Measurements from ENCODE around the gene STX3. TPM values are rescaled to one million over a fixed set of nuclear protein-coding genes. Genes with fewer than 3 reads are reported as not detected.

STX3 gene
- total and polyA plus RNA-seq, 2 of the 8 experiments (the other 6 are each of a cell fraction or from before 2014, with no cell fraction given), result 50.5 to 56.1 TPM

GRCh38 chr11:59770869-59771268, 15.7 kb downstream of the STX3 start:
- no peak overlapping the region for H3K27ac ChIP-seq (ENCODE audit: low read depth, low read length)
- no peak overlapping the region for H3K4me3 ChIP-seq (ENCODE audit: extremely low read depth in 1 of 4, insufficient read depth in 2 of 4, low read depth in 3 of 4, low read length in 4 of 4)
- peaks cover 7% of the 10 kb centered on the region; the same call in 1 of the 2 replicates for H3K23me2 ChIP-seq (ENCODE audit: low read depth, low read length)
- no peak overlapping the region for H3K4me2 ChIP-seq (ENCODE audit: insufficient read depth in 1 of 2, low read depth in 2 of 2, low read length in 2 of 2)
- DNase-seq (ENCODE audit: low read depth in 1 of 2, low spot score in 2 of 2) (no peak), FAIRE-seq (no peak)
- no peak overlapping the region for H3K4ac ChIP-seq (replicated peaks; ENCODE audit: insufficient read length, low read depth, low read length)
- H2BK20ac ChIP-seq (ENCODE audit: low read length), result no peak overlapping the region
- no peak overlapping the region for H4K91ac ChIP-seq (replicated peaks; ENCODE audit: insufficient read length, low read length)
- peaks cover 10 to 19% of the 10 kb centered on the region in 2 experiments for H4K20me1 ChIP-seq (replicated peaks in 1 of 2; ENCODE audit: control insufficient read depth in 1 of 2, insufficient read depth in 2 of 2, low read length in 2 of 2)
- ChIA-PET CTCF (ENCODE audit: partially characterized antibody) (interaction anchor here (0.9 to 2.3 kb wide), 2 partner anchors 15 to 16 kb away, joined by 3 to 7 read pairs; no protein-coding TSS in a partner anchor), POLR2A (ENCODE audit: partially characterized antibody) (interaction anchor here (0.9 to 1.1 kb wide), 2 partner anchors 11 to 15 kb away, joined by 3 to 5 read pairs; partner anchors contain the start of gene STX3)
- no peak overlapping the region for H3K18ac ChIP-seq (ENCODE audit: extremely low read depth, low read length)
- H4K5ac ChIP-seq (ENCODE audit: insufficient read length, low read depth, low read length), result no peak overlapping the region
- H3K56ac ChIP-seq (replicated peaks; ENCODE audit: insufficient read length, low read depth, low read length), result no peak overlapping the region
- H2AK5ac ChIP-seq (ENCODE audit: low read depth, low read length), result no peak overlapping the region
- H2BK5ac ChIP-seq (ENCODE audit: low read depth, low read length), result no peak overlapping the region
- no peak overlapping the region for H2BK120ac ChIP-seq (replicated peaks; ENCODE audit: low read depth, low read length)
- no peaks in the 10 kb centered on the region for H3K27me3 ChIP-seq (replicated peaks in 1 of 4; ENCODE audit: control insufficient read depth in 3 of 4, extremely low read depth in 1 of 4, insufficient read depth in 3 of 4, low read length in 3 of 4)
- H3K23ac ChIP-seq (ENCODE audit: insufficient read length), result no peak overlapping the region
- H3K36me3 ChIP-seq (ENCODE audit: control insufficient read depth in 2 of 4, insufficient read depth in 4 of 4, low read length in 3 of 4), result peaks cover 2 to 18% (median 9%) of the 10 kb centered on the region in 4 experiments; a peak in 5 of 8 replicates
- peaks cover 6 to 60% of the 10 kb centered on the region in 2 experiments for H3K79me2 ChIP-seq (ENCODE audit: control insufficient read depth in 1 of 2, insufficient read depth in 2 of 2, low read length in 2 of 2)
- H3K79me1 ChIP-seq (ENCODE audit: low read depth, low read length), result peaks cover 9% of the 10 kb centered on the region
- no peak overlapping the region for H3K9ac ChIP-seq (replicated peaks in 1 of 4; ENCODE audit: extremely low read depth in 1 of 4, low read depth in 3 of 4, low read length in 3 of 4)
- H2BK15ac ChIP-seq (ENCODE audit: low read length), result no peak overlapping the region
- H3K14ac ChIP-seq (ENCODE audit: insufficient read length), result no peak overlapping the region
- H3K9me3 ChIP-seq (ENCODE audit: insufficient read depth in 2 of 2, low read depth in 1 of 2, low read length in 1 of 2), result no peaks in the 10 kb centered on the region
- H2BK12ac ChIP-seq (ENCODE audit: low read depth, low read length), result no peak overlapping the region
- no peak overlapping the region for H2AFZ ChIP-seq (ENCODE audit: low read length)
- WGBS, 2 experiments (ENCODE audit: extremely low coverage in 1 of 2, insufficient coverage in 1 of 2, insufficient read length in 1 of 2, insufficient replicate concordance in 2 of 2, low coverage in 1 of 2, low lambda C conversion rate in 2 of 2, missing lambda C conversion rate in 1 of 2), result 98% methylated on average over 8 of the region's 8 CpGs; no CpG with 5 or more reads in 1 of the 2 experiments
- no peaks in the 10 kb centered on the region for H3K4me1 ChIP-seq (replicated peaks in 1 of 4; ENCODE audit: control insufficient read depth in 3 of 4, insufficient read depth in 4 of 4, low read length in 3 of 4)
- no peak overlapping the region for H4K8ac ChIP-seq (ENCODE audit: extremely low read depth, insufficient read depth, low read length)
- TF ChIP-seq MAFK (IDR thresholded peaks at IDR 0.05; ENCODE audit: low read depth, low read length) (no peak), MAX (IDR thresholded peaks at IDR 0.05) (no peak), ATF3 (IDR thresholded peaks at IDR 0.05; ENCODE audit: insufficient read depth, low read depth, low read length) (no peak), BRCA1 (IDR thresholded peaks at IDR 0.05; ENCODE audit: low read depth, low read length) (no peak), TAF7 (optimal IDR thresholded peaks at IDR 0.05; ENCODE audit: borderline replicate concordance, low read depth, low read length) (no peak)

Data from H1 (cell line).